Measurements from ENCODE around the gene SYNDIG1.

The SYNDIG1 gene

GRCh38 chr20:24679448-24680047 lies 210.1 kb downstream of the SYNDIG1 start:
- no peak for DNase-seq

DNA sequence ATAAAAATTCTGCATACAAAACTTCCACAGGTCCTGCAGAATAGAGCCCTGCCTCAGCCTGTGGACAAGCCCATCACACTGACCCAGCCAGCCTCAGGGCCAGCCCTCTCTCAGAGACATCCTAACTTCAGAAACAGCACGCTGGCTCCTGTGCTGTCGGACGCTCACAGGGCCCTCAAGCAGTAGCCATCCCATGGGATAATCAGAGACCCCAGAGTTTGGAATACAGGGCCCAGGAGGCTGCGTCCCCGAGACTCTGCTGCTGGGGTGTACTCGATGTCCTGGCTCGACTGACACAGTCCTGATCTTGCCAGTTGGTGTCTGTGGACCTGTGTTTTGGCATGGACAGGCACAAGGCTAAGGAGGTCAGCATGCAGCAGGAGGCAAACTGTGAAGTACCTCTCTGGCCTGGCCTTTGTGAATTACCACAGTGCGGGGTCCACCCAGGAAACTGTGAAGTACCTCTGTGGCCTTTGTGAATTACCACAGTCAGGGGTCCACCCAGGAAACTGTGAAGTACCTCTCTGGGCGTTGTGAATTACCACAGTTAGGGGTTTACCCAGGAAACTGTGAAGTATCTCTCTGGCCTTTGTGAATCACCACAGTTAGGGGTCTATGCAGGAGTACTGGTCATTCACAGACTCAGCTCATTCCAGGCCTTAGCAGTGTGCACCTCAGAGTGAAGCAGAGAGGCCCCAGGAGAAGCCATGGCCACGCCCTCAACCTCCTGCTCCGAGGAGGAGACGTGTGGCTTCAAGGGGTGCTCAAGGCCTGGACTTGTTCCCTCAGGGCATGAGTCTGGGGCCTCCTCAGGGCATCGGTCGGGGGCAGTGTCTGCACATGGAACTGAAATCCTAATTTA lies 212.4 kb downstream of the SYNDIG1 start:
- DNase-seq: no peak

GRCh38 chr20:24682496-24682985 lies 213.1 kb downstream of the SYNDIG1 start:
- DNase-seq: no peak

DNA sequence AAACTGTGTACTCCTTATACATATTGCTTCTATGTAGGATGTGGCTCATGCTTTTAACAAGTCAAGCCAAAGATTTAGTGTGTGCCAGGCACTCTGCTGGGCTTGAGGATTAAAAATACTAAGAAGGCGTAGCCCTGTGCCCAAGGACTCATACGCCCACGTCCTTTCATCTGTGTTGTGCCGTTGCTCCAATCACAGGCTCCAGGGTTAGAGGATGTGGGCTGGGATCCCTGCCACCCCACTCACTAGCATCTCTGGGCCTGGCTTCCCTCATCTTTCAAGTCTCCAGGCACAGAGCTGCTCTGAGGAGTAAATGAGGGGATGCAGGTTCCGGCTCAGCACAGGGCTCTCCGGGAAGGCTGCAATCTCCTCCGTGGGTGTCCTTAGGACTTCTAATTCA lies 214.2 kb downstream of the SYNDIG1 start:
- no peak for DNase-seq

GRCh38 chr20:24684421-24684871 lies 215.0 kb downstream of the SYNDIG1 start:
- no peak for DNase-seq

- DNase-seq: no peak
These were observed 215.7 kb downstream of the SYNDIG1 start for GRCh38 chr20:24684956-24685691.

GRCh38 chr20:24685736-24686135 lies 216.3 kb downstream of the SYNDIG1 start:
- DNase-seq: no peak

GRCh38 chr20:24686156-24686555 lies 216.7 kb downstream of the SYNDIG1 start:
- DNase-seq: no peak

GRCh38 chr20:24690408-24690807 lies 221.0 kb downstream of the SYNDIG1 start:
- DNase-seq: no peak

GRCh38 chr20:24691901-24692351 lies 222.5 kb downstream of the SYNDIG1 start:
- no peak for DNase-seq

GRCh38 chr20:24692446-24693200 lies 223.2 kb downstream of the SYNDIG1 start:
- no peak for DNase-seq

DNA sequence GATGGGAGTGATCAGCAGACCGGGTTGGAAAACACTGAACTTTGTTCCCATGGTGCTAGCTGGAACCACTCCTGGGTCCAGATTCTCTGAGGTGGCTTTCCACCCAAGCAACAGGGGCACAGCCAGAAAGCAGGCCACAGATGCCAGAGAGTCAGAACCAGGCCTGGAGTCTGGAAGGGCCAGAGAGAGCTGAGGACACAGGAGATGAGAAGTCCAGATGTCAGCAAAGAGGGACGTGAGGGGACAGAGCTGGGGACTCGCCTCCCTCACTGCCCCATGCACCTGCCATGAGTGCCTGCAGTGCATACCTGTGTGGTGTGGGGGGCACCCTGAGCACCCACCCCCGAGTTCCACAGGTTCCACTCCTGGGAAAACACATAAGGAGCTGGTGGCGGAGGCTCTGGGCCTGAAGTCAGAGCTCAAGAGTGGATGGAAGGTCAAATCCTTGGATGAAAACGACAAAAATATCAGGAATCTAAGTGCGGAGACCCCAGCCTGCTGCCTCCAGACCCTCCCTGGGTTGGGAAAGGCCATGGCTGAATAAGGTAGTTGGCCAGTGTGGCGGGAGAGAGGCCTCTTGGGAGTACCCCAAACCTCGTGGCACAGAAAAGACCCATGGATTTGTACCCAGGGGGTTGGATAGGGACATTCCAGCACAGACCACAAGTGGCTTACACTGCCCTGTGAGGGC lies 224.2 kb downstream of the SYNDIG1 start:
- DNase-seq: no peak

DNA sequence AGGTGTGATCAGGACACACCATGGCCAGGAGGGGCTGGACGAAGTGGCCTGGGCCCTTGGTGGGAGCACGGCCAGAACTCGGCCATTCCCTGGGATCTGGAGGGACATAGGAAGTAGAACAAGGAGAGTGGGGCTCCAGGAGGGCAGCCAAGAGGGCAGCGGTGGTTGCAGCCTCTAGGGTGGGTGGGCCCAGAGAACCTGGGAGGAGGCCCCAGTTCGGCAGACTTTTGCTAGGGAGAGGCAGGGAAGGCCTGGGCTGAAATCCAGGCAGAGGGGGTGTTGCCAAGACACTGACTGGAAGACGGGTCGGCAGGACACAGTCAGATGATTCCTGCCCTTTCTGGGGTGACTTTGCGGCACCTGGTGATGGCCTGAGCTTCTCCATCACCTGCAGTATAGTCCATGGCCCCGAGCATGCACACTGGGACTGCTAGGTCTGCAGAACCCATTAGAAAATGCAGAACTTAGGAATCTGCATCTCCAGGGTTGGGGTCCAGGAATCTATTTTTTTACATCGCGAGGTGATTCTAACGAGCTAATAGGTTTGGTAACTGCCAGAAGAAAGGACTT lies 224.8 kb downstream of the SYNDIG1 start:
- DNase-seq: no peak

- no peak for DNase-seq
These were observed 225.5 kb downstream of the SYNDIG1 start for GRCh38 chr20:24694727-24695528.

- DNase-seq: no peak
These were observed 226.2 kb downstream of the SYNDIG1 start for GRCh38 chr20:24695529-24696225.

DNA sequence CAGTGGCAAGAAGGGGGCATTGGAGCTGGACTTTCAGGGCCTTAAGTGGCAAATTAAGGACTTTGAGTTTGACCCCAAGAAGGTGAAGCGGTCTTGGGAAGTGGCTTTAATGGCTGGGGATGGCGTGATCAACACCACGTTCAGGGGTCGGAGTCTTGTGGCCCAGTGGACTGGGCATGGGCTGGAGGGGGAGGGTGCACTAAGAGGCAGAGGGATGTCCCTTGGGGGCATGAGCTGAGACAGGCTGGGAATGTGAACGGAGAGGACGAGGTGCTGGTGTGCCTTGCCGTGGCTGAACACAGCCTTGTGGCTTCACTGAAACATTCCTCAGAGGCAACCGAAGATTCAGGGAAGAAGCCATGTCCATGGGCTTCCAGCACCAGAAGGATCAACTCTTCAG lies 227.0 kb downstream of the SYNDIG1 start:
- DNase-seq: no peak

GRCh38 chr20:24697411-24697810 lies 228.0 kb downstream of the SYNDIG1 start:
- no peak for DNase-seq

DNA sequence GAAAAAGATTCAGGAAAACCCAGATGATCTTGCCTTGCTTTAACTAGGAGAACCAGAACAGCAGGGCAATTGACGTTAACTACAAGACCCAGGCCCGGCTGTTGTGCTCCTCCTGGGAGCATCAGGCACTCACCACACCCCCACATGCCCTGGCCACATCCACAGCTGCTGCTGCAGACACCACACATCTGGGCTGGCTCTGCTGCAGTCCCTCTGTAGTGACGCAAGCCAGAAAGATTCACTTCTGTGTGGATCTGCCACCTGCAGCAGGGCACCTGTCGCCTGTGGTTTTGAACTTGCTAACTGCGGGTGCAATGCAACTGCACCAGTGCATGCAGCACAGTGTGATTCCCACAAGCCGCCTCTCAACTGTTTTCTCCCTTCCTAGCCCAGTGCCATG lies 228.8 kb downstream of the SYNDIG1 start:
- no peak for DNase-seq

DNA sequence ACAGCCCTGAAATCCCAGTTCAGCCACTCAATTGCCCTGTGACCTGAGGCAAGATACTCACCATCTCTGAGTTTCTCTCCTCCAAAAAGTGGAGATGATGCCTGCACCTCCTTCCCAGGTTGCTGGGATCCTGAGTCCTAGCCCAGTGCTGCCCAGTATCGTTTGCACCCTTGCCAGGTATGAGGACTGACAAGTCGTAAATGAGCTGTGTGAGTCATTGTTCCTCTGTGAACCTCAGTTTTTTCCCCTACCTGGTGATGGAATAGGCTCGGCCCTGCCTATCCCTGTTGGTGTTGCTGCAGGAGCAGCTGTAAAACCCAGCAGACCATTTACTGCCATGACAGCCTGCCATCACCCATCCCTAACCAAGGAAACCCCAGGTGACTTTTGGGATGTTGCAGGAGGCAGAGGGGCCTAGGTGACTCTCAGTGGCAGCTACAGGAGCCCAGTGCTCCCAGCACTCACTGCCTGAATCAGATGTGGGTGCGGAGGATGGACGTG lies 229.3 kb downstream of the SYNDIG1 start:
- DNase-seq: no peak
